Activated CD4-positive, alpha-beta T cell treated with anti-CD3 and anti-CD28 coated beads, Interleukin-2, amount 10 ng/mL, durations not matched to agents 24 days and 14 days (primary cell): ENCODE measurements around the gene LANCL3. TPM values are rescaled to one million over a fixed set of nuclear protein-coding genes. Genes with fewer than 3 reads are reported as not detected.

ENCODE experiments used
- DNase-seq: peaks from one replicate; pipeline ENCODE4 v3.0.0; 2022
- H3K27ac Mint-ChIP-seq: one replicate; pipeline ENCODE4 v1.8.0; 2022; ENCODE audit warnings: mild to moderate bottlenecking, mixed read lengths
- H3K27me3 Mint-ChIP-seq: one replicate; pipeline ENCODE4 v1.8.0; 2022; ENCODE audit warnings: mixed read lengths
- H3K36me3 Mint-ChIP-seq: one replicate; pipeline ENCODE4 v1.8.0; 2022; ENCODE audit warnings: low read depth, mild to moderate bottlenecking, mixed read lengths
- H3K4me1 Mint-ChIP-seq: one replicate; pipeline ENCODE4 v1.8.0; 2021; ENCODE audit warnings: mixed read lengths
- H3K4me3 Mint-ChIP-seq: one replicate; pipeline ENCODE4 v1.8.0; 2022; ENCODE audit warnings: mild to moderate bottlenecking, moderate library complexity, mixed read lengths
- H3K9me3 Mint-ChIP-seq: one replicate; pipeline ENCODE4 v1.8.0; 2021; ENCODE audit warnings: mixed read lengths
- intact Hi-C: fragments of 100-400 bp; cut with micrococcal nuclease; formaldehyde crosslinking; loops from one replicate; pipeline ENCODE4 v1.15.1; 2023
- total RNA-seq: library from RNA; stranded (reverse); gene quantifications from 2 replicates; pipeline ENCODE4 v1.2.3, GENCODE V29; 2022

LANCL3 gene
- total RNA-seq, 1 donor from 2014 or later = 0.16 TPM

- Mint-ChIP-seq H3K4me3 (no peak overlapping the region), H3K4me1 (no peaks in the 10 kb centered on the region), H3K27me3 (peaks cover 2% of the 10 kb centered on the region), H3K27ac (no peak overlapping the region), H3K9me3 (no peaks in the 10 kb centered on the region), H3K36me3 (no peaks in the 10 kb centered on the region)
- intact Hi-C loops = no loop called here
- DNase-seq = no peak
Observed at GRCh38 chrX:37711991-37712390, 140.5 kb downstream of the LANCL3 start.

GRCh38 chrX:37712458-37712857 lies 141.0 kb downstream of the LANCL3 start:
- Mint-ChIP-seq H3K36me3 (no peaks in the 10 kb centered on the region), H3K9me3 (no peaks in the 10 kb centered on the region), H3K4me3 (no peak overlapping the region), H3K27me3 (peaks cover 2% of the 10 kb centered on the region), H3K27ac (no peak overlapping the region), H3K4me1 (no peaks in the 10 kb centered on the region)
- intact Hi-C loops = no loop called here
- DNase-seq = no peak

GRCh38 chrX:37714479-37714878 lies 143.0 kb downstream of the LANCL3 start:
- Mint-ChIP-seq H3K36me3 (no peaks in the 10 kb centered on the region), H3K4me1 (no peaks in the 10 kb centered on the region), H3K4me3 (no peak overlapping the region), H3K27ac (no peak overlapping the region), H3K9me3 (no peaks in the 10 kb centered on the region), H3K27me3 (peaks cover 5% of the 10 kb centered on the region)
- DNase-seq = no peak
- intact Hi-C loops = no loop called here

DNA sequence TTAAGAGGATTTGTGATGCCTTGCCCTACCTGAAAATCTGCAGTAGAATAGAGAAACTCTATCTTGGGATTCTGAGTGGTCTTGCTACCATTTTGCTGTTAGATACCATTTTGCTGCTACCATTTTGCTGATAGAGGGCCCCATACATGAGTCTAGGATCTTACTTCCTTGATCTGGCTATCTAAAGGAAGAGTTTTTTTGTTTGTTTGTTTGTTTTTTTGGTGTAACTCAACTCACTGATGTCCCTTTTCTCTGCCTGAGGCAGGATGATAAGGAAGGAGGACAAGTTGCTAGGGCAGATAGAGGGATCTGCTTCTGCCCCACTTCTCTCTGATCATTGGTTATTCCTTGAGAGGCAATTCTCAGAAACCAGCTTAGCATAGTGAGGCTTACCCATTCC lies 145.1 kb downstream of the LANCL3 start:
- Mint-ChIP-seq H3K27me3 (peaks cover 3% of the 10 kb centered on the region), H3K27ac (no peak overlapping the region), H3K4me1 (no peaks in the 10 kb centered on the region), H3K36me3 (no peaks in the 10 kb centered on the region), H3K9me3 (no peaks in the 10 kb centered on the region), H3K4me3 (no peak overlapping the region)
- no peak for DNase-seq
- intact Hi-C loops = no loop called here

DNA sequence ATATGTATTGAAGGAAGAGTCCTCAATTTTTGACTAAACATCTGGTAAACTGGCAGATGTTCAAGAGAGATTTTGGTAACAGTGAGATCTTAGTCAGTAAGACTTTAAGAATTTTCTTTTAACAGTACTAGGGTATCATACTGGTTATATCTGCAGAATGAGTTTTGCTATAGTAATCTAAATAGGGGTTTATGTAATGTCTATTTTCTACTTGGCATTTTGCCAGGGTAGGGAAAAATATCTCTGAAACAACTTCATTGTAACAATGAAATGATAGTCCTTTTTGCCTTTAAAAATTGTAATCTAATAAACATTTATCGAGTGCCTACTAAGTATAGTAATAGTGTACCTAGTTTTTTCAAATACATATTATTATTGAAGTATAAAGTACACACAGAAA lies 146.2 kb downstream of the LANCL3 start:
- Mint-ChIP-seq H3K27me3 (peaks cover 5% of the 10 kb centered on the region), H3K9me3 (no peaks in the 10 kb centered on the region), H3K36me3 (no peaks in the 10 kb centered on the region), H3K4me3 (no peak overlapping the region), H3K4me1 (no peaks in the 10 kb centered on the region), H3K27ac (no peak overlapping the region)
- no peak for DNase-seq
- intact Hi-C loops = no loop called here

GRCh38 chrX:37722595-37722994 lies 151.1 kb downstream of the LANCL3 start:
- no peak overlapping the region for H3K27ac Mint-ChIP-seq
- no peaks in the 10 kb centered on the region for H3K9me3 Mint-ChIP-seq
- H3K4me3 Mint-ChIP-seq = no peak overlapping the region
- intact Hi-C loops = no loop called here
- DNase-seq = no peak
- H3K36me3 Mint-ChIP-seq = no peaks in the 10 kb centered on the region
- peaks cover 6% of the 10 kb centered on the region for H3K27me3 Mint-ChIP-seq
- no peaks in the 10 kb centered on the region for H3K4me1 Mint-ChIP-seq

DNA sequence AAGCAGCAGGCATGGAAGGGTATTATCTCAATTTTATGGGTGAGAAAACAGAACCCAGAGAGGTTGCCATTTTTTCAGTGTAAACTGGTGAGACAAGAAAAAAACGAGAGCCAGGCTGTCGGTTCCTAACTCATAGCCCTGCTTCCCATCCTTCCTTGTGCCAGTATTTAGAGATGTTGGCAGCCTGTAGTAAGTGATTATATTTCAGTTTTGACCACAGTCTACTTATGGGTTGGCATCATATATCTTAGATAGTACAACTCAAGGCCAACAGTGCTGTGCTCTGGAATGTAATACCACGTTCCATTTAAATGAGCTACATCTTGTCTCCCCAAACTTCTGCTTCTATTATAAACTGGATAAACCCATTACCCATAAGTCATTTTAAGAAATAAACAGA lies 154.9 kb downstream of the LANCL3 start:
- DNase-seq = no peak
- Mint-ChIP-seq H3K4me1 (no peaks in the 10 kb centered on the region), H3K27me3 (peaks cover 3% of the 10 kb centered on the region), H3K4me3 (no peak overlapping the region), H3K27ac (no peak overlapping the region), H3K9me3 (no peaks in the 10 kb centered on the region), H3K36me3 (no peaks in the 10 kb centered on the region)
- intact Hi-C loops = no loop called here

Other genes with a start within 250 kb of the LANCL3 start
- gene PRRG1, start 222.3 kb upstream of the LANCL3 start, total RNA-seq = not detected in 2 replicates
- gene XK, start 114.1 kb downstream of the LANCL3 start, total RNA-seq = 0.14 and 0.17 TPM in 2 replicates
- gene CYBB, start 208.4 kb downstream of the LANCL3 start, total RNA-seq = not detected in 2 replicates